GM23248 (cell line): Measurements from ENCODE around the gene PTBP1.

Source experiments
- EZH2 ChIP-seq: fragments of 200-600 bp; sonication (generic); IDR thresholded peaks from 2 replicates; pipeline ENCODE4 v1.6.1; 2018; ENCODE audit warnings: antibody characterized with exemption, mild to moderate bottlenecking; ENCODE audit not compliant: insufficient read depth, poor library complexity, severe bottlenecking
- EZH2phosphoT487 ChIP-seq: fragments of 200-600 bp; sonication (generic); IDR thresholded peaks from 2 replicates; pipeline ENCODE4 v1.6.1; 2018; ENCODE audit warnings: antibody characterized with exemption, moderate library complexity, mild to moderate bottlenecking, low read depth; ENCODE audit not compliant: insufficient read depth

- no peak for TF ChIP-seq EZH2phosphoT487
- no peak for TF ChIP-seq EZH2
Observed at GRCh38 chr19:799076-799881, 2.0 kb downstream of the PTBP1 start.
